Measurements from ENCODE around the gene NRSN2.

- TF ChIP-seq CTCF (IDR thresholded peaks at IDR 0.05) (no peak), POLR2A (IDR thresholded peaks at IDR 0.05) (no peak)
Observed at GRCh38 chr20:375265-375889, 28.5 kb downstream of the NRSN2 start.
